Measurements from ENCODE around the gene PTPRT.

PTPRT gene

DNA sequence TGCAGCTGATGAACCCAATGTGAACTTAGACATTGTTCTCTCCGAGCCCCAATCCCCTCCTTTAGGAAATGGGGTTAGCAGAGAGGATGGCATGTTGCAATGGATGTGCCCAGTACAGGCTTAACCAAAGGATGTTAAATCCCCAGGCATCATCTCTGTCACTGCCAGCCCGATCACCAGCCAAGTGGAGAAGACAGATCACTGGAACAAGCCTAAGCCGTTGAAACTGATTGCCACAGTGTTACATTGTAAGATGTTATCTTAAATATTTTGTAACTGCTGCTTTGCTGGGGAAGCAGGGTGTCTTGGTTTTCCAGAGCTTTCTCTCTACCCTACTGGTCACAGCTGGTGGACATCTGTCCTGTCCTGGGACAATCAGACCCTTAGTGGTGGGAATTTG lies 788.1 kb downstream of the PTPRT start:
- no peak overlapping the region for H3K4me3 ChIP-seq (ENCODE audit: low read depth, low read length)
- no peak for DNase-seq (ENCODE audit: low read depth)
- TF ChIP-seq CTCF (IDR thresholded peaks at IDR 0.05; ENCODE audit: insufficient read depth, low read depth, low read length, missing control alignments) = no peak

- no peak for TF ChIP-seq CTCF (IDR thresholded peaks at IDR 0.05; ENCODE audit: insufficient read depth, low read depth, low read length, missing control alignments)
- DNase-seq (ENCODE audit: low read depth) = no peak
- no peak overlapping the region for H3K4me3 ChIP-seq (ENCODE audit: low read depth, low read length)
Measured at GRCh38 chr20:42399802-42400201, 789.9 kb downstream of the PTPRT start.

- H3K4me3 ChIP-seq (ENCODE audit: low read depth, low read length) = no peak overlapping the region
Measured at GRCh38 chr20:42392442-42392841, 797.3 kb downstream of the PTPRT start.

GRCh38 chr20:42391807-42392206 lies 797.9 kb downstream of the PTPRT start:
- DNase-seq (ENCODE audit: low read depth) = no peak

More at GRCh38 chr20:42392442-42392841, 797.3 kb downstream of the PTPRT start:
- no peak for DNase-seq (ENCODE audit: low read depth)
- TF ChIP-seq CTCF (IDR thresholded peaks at IDR 0.05; ENCODE audit: insufficient read depth, low read depth, low read length, missing control alignments) = no peak

GRCh38 chr20:42380287-42380686 lies 809.4 kb downstream of the PTPRT start:
- no peak overlapping the region for H3K4me3 ChIP-seq (ENCODE audit: low read depth, low read length)
- DNase-seq (ENCODE audit: low read depth) = no peak
- no peak for TF ChIP-seq CTCF (IDR thresholded peaks at IDR 0.05; ENCODE audit: insufficient read depth, low read depth, low read length, missing control alignments)

More at GRCh38 chr20:42391807-42392206, 797.9 kb downstream of the PTPRT start:
- no peak overlapping the region for H3K4me3 ChIP-seq (ENCODE audit: low read depth, low read length)
- TF ChIP-seq CTCF (IDR thresholded peaks at IDR 0.05; ENCODE audit: insufficient read depth, low read depth, low read length, missing control alignments) = no peak

GRCh38 chr20:42379385-42379784 lies 810.3 kb downstream of the PTPRT start:
- TF ChIP-seq CTCF (IDR thresholded peaks at IDR 0.05; ENCODE audit: insufficient read depth, low read depth, low read length, missing control alignments) = no peak
- no peak overlapping the region for H3K4me3 ChIP-seq (ENCODE audit: low read depth, low read length)
- no peak for DNase-seq (ENCODE audit: low read depth)

DNA sequence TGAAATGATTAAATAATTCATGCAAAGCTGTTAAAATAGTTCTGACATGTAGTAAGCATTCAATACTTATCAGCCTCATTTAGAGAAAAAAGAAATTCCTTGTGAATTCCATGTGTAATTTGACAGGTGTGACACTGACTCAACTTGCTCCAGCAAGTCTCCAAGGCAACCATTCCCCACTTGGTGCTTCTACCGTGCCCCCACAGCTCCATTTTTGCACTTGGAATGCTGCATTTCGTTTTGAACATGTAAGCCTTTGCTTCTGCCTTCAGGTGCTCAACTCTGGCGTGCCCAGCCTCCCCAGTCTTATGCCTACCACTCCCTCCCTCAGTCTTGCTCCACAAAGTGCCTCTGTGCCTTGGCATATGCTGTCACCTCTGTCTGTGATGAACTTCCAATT lies 810.9 kb downstream of the PTPRT start:
- TF ChIP-seq CTCF (IDR thresholded peaks at IDR 0.05; ENCODE audit: insufficient read depth, low read depth, low read length, missing control alignments) = no peak
- no peak for DNase-seq (ENCODE audit: low read depth)
- no peak overlapping the region for H3K4me3 ChIP-seq (ENCODE audit: low read depth, low read length)
